Thymus (tissue), 14 donors: ENCODE measurements around the gene PRSS48. TPM values are rescaled to one million over a fixed set of nuclear protein-coding genes. Genes with fewer than 3 reads are reported as not detected.
"Not testable (repeated sequence)": the region's sequence is repeated elsewhere in the genome, so short reads cannot be mapped to it uniquely, and the experiment has no call there.

Source experiments
- DNase-seq, 9 donors: peaks; one replicate each; pipeline ENCODE4 v3.0.0-alpha.2; 2013; ENCODE audit warnings: low spot score in 9 of 9, low read depth in 6 of 9, missing footprints in 1 of 9
- H3K27ac ChIP-seq, 2 donors: one replicate each; pipeline ENCODE4 v1.5.1; 2013; ENCODE audit warnings: control low read depth in 1 of 2, low read depth in 1 of 2, low read length in 1 of 2, mild to moderate bottlenecking in 1 of 2, moderate library complexity in 1 of 2
- H3K27me3 ChIP-seq, 2 donors: one replicate each; pipeline ENCODE4 v1.5.1; 2013; ENCODE audit warnings: low read length in 1 of 2; ENCODE audit not compliant: control insufficient read depth in 2 of 2, insufficient read depth in 1 of 2
- H3K36me3 ChIP-seq, 2 donors: one replicate each; pipeline ENCODE4 v1.5.1; 2013; ENCODE audit warnings: low read length in 1 of 2, mild to moderate bottlenecking in 1 of 2, moderate library complexity in 1 of 2; ENCODE audit not compliant: control insufficient read depth in 2 of 2, insufficient read depth in 2 of 2
- H3K4me1 ChIP-seq, 2 donors: one replicate each; pipeline ENCODE4 v1.5.1; 2013; ENCODE audit warnings: low read length in 2 of 2; ENCODE audit not compliant: control insufficient read depth in 2 of 2, insufficient read depth in 2 of 2
- H3K4me3 ChIP-seq, 2 donors: one replicate each; pipeline ENCODE4 v1.5.1; 2013; ENCODE audit warnings: low read length in 2 of 2, control low read depth in 1 of 2, mild to moderate bottlenecking in 1 of 2
- H3K9me3 ChIP-seq, 2 donors: one replicate each; pipeline ENCODE4 v1.5.1; 2013; ENCODE audit warnings: low read length in 1 of 2, mild to moderate bottlenecking in 1 of 2; ENCODE audit not compliant: control insufficient read depth in 2 of 2, insufficient read depth in 1 of 2
- WGBS: extraction: QIAGEN DNeasy Blood & Tissue Kit; methylation state at CpG from one replicate; pipeline ENCODE4 v1.1.7; 2013; 5-methylcytosine and 5-hydroxymethylcytosine counted together
- long read RNA-seq, 10 donors: transcript quantifications; one replicate each; lab custom pipeline, GENCODE V29; 2026
- polyA plus RNA-seq: library from polyadenylated mRNA; stranded (reverse); fragments of 200-250 nt; gene quantifications from one replicate; pipeline ENCODE4 v1.2.3, GENCODE V29; 2013
- total RNA-seq: library from RNA; stranded (reverse); fragments of 120-200 nt; gene quantifications from one replicate; pipeline ENCODE4 v1.2.4, GENCODE V29; 2013
- donor health status: healthy.

The PRSS48 gene, protein sequence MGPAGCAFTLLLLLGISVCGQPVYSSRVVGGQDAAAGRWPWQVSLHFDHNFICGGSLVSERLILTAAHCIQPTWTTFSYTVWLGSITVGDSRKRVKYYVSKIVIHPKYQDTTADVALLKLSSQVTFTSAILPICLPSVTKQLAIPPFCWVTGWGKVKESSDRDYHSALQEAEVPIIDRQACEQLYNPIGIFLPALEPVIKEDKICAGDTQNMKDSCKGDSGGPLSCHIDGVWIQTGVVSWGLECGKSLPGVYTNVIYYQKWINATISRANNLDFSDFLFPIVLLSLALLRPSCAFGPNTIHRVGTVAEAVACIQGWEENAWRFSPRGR
- total RNA-seq (not detected), polyA plus RNA-seq (0.07 TPM)
- long read RNA-seq, donor 1: 0 reads
- long read RNA-seq, donor 2: 0 reads
- long read RNA-seq, donor 3: 0 reads
- long read RNA-seq, donor 4: 0 reads
- long read RNA-seq, donor 5: 0 reads
- long read RNA-seq, donor 6: 0 reads
- long read RNA-seq, donor 7: 0 reads
- long read RNA-seq, donor 8: 0 reads
- long read RNA-seq, donor 9: 0 reads
- long read RNA-seq, donor 10: 0 reads

DNA sequence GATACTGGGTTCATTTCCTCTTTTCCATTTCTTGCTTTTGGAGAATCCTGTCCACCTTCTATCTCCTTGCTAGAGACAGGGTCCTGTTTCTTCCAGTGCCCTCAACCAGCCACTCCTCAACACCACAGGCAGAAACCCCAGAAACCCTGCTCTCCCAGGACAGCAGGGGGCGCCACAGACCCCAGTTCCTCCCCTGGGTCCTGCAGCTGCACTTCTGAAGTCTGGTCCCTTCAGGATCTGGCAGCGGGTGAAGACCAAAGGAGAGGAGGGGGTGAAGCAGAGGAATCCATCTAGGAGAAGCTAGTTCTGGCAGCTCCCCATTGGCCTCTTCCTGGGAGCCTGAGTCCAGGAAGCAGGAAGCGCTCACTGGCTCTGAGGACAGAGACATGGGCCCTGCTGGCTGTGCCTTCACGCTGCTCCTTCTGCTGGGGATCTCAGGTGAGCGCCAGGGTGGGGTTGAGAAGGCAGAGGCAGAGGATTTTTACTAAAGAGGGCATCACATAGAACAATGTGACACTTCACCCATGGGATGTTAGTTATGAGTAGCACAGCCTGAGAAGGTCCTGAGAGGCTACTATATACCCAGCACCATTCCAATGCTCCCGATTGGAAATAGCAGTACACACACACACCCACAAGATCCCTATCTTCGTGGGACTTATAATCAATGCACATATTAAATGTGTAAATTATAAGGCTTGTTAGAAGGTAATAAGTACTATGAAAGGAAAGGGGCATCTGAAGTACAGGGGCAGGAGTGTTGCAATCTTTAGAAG, at the start of gene PRSS48:
PRSS48 (plus strand) TSS at position 375 of the 776 bp plus-strand sequence; CDS start at position 387, 12 bp downstream.
- Histone ChIP-seq H3K9me3 (no peaks in the 10 kb centered on the region), H3K4me1 (no peaks in the 10 kb centered on the region), H3K36me3 (no peaks in the 10 kb centered on the region), H3K27ac (no peak within 1 kb of the TSS), H3K4me3 (no peak within 1 kb of the TSS), H3K27me3 (no peaks in the 10 kb centered on the region)
- 80% methylated on average over 7 of the region's 7 CpGs for WGBS
- peak in 8 of 9 donors; percentile 8 to 63 (median 32) for DNase-seq

DNA sequence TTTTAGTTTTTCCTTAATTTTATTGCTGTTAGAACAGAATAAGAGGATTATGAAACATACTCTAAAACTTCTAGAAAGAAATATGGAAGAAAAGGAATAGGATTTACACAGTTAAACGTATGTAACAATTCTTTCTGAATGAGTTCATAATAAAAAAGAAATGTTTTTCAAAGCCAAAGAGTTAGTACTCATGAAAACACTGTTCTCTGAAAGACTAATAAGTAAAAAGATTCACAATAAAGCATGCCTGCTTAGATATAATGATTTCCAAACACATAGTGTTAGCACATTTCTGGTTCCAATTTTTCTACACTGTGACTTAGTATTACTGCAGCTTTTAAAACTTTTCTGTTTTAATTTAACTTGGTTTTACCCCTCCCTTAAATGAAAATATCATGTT, 49.8 kb upstream of the PRSS48 start:
- no peaks in the 10 kb centered on the region for H3K36me3 ChIP-seq
- no peak for DNase-seq
- H3K9me3 ChIP-seq: no peaks in the 10 kb centered on the region
- H3K27me3 ChIP-seq: no peaks in the 10 kb centered on the region
- no peaks in the 10 kb centered on the region for H3K4me1 ChIP-seq
- 92% methylated on average over 1 of the region's 1 CpG for WGBS
- no peak overlapping the region for H3K4me3 ChIP-seq
- H3K27ac ChIP-seq: no peak overlapping the region

DNA sequence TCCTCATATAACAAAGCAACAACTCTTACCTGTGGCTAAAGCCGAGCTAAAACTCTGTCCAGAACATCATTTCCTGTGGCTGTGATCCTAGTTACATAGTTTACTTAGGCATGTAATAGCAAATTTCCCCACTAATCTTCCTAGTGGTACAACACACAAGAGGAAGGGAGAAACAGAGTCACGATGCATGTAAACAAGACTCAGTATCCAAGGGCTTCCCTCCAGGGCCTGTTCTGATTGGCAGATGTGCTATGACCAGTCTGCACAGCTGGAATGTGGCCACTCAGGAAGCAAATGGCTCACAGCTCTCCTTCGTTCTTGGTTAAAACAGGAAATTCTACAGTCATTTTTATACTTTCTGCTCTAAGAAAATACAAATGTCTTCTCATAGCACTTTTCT, 49.2 kb upstream of the PRSS48 start:
- H3K27ac ChIP-seq: no peak overlapping the region
- 62% methylated on average over 3 of the region's 3 CpGs for WGBS
- no peak overlapping the region for H3K4me3 ChIP-seq
- DNase-seq: no peak
- H3K36me3 ChIP-seq: no peaks in the 10 kb centered on the region
- H3K4me1 ChIP-seq: no peaks in the 10 kb centered on the region
- no peaks in the 10 kb centered on the region for H3K27me3 ChIP-seq
- H3K9me3 ChIP-seq: no peaks in the 10 kb centered on the region

DNA sequence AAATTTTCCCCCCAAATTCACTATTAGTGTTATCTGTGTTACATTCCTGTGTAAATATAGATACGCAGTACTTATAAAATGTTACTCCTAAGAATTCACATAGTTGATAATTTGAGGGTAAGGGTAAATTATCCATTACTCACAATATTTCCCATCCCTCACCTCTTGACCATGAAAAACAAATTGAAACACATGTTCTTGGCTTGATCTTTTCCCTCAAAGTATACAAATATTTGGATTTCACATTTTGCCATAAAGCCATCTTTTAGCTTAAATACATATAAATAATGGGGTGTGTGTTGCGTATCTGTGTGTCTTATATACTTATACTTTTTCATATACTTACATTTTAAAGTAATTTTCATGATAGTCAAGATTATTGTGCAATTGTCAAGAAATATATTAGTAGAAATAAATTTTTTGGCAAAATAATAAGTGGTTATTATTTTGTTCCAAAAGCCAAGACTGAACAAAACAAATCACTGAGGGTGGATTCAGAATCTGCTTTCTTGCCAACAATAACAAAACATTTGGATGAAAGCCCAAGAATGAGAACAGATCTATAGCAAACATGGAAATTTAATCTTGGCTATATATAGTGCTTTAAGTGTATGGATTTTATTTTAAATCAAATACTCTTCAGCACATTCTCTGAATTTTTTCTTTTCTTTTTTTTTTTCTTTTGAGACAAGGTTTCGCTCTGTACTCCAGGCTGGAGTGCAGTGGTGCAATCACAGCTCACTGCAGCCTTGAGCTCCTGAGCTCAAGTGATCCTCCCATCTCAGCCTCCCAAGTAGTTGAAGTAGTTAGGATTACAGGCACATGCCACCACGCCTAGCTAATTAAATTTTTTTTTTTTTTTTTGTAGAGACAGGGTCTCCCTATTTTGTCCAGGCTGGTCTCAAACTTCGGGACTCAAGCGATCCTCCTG, 48.5 kb upstream of the PRSS48 start:
- no peak overlapping the region for H3K27ac ChIP-seq
- DNase-seq: no peak
- H3K9me3 ChIP-seq: no peaks in the 10 kb centered on the region
- 92% methylated on average over 6 of the region's 6 CpGs for WGBS
- no peak overlapping the region for H3K4me3 ChIP-seq
- no peaks in the 10 kb centered on the region for H3K4me1 ChIP-seq
- H3K27me3 ChIP-seq: no peaks in the 10 kb centered on the region
- no peaks in the 10 kb centered on the region for H3K36me3 ChIP-seq

DNA sequence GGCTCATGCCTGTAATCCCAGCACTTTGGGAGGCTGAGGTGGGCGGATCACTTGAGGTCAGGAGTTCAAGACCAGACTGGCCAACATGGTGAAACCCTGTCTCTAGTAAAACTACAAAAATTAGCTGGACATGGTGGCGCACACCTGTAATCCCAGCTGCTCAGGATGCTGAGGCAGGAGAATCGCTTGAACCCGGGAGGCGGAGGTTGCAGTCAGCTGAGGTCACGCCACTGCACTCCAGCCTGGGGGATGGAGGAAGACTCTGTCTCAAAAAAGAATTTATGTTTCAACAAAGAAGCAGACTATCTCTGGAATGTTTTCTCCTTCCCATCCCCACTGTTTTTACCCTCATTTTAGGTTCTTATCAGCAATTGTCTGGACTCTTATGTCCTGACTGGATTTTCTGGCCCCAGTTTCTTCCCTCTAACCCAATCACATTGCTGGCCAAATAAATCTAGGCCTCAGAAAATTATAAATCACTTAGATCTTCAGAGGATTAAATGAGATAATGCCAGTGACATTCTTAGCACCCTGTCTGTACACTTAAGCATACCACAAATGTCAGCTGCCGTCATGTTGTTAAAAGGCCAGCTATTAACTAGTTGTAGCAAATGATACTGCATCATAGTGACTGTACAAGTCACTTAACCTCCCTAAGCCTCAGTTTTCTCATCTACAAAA, 44.9 kb upstream of the PRSS48 start:
- H3K36me3 ChIP-seq: no peaks in the 10 kb centered on the region
- no peak for DNase-seq
- 98% methylated on average over 7 of the region's 7 CpGs for WGBS

DNA sequence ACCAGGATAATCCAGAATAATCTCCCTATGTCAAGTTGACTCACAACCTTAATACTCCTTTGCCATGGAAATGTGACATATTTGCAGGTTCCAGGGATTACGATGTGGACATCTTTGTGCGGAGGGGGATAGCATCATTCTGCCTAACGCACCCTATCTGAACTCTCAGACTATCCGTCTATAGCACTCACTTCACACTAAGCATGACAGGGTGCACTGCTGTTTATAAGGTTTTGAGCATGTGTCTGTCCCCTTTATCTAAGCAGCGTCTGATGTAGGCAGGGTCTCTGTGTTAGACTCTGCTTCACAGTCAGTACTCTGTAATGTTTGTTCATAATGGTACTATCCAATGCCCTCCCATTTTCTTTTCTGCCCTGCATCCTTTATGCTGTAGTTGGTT, 43.4 kb upstream of the PRSS48 start:
- Histone ChIP-seq H3K9me3 (peaks cover 0 to 10% of the 10 kb centered on the region in 2 donors), H3K4me3 (no peak overlapping the region), H3K27me3 (no peaks in the 10 kb centered on the region), H3K4me1 (no peaks in the 10 kb centered on the region), H3K36me3 (no peaks in the 10 kb centered on the region), H3K27ac (no peak overlapping the region)
- DNase-seq: no peak
- WGBS: 98% methylated on average over 5 of the region's 5 CpGs

More for the DNA sequence above, 44.9 kb upstream of the PRSS48 start:
- H3K9me3 ChIP-seq: peaks cover 0 to 10% of the 10 kb centered on the region in 2 donors
- no peaks in the 10 kb centered on the region for H3K27me3 ChIP-seq
- no peak overlapping the region for H3K4me3 ChIP-seq
- no peak overlapping the region for H3K27ac ChIP-seq
- H3K4me1 ChIP-seq: no peaks in the 10 kb centered on the region

DNA sequence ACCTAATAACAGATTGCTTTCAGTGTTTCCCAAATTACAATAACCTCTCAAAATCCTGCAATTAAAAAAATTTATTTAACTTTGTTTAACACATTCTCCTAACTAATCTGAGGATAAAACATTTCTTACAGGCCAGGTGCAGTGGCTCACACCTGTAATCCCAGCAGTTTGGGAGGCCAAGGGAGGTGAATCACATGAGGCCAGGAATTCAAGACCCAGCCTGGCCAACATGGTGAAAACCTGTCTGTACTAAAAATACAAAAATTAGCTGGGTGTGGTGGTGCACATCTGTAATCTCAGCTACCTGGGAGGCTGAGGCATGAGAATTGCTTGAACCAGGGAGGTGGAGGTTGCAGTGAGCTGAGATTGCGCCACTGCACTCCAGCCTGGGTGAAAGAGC, 41.6 kb upstream of the PRSS48 start:
- WGBS: 88% methylated on average over 1 of the region's 1 CpG
- DNase-seq: not testable (repeated sequence)

DNA sequence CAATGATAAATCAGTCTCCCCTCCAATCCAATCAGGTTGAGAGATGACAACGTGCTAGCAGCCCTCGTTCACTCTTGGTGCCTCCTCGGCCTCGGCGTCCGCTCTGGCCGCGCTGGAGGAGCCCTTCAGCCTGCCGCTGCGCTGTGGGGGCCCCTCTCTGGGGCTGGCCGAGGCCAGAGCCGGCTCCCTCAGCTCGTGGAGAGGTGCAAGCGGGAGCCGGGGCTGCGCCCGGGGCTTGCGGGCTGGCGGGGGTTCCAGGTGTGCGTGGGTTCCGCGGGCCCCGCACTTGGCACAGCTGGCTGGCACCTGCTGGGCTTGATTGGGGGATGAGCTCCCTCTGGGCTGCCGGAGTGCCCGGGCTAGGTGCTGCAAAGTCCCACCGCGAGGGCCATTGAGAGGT, 40.9 kb upstream of the PRSS48 start:
- Histone ChIP-seq H3K27ac (no peak overlapping the region), H3K27me3 (no peaks in the 10 kb centered on the region), H3K4me3 (no peak overlapping the region), H3K4me1 (no peaks in the 10 kb centered on the region), H3K9me3 (peaks cover 0 to 10% of the 10 kb centered on the region in 2 donors), H3K36me3 (no peaks in the 10 kb centered on the region)
- 98% methylated on average over 27 of the region's 27 CpGs for WGBS
- DNase-seq: no peak

More for the DNA sequence above, 41.6 kb upstream of the PRSS48 start:
- H3K9me3 ChIP-seq: peaks cover 0 to 10% of the 10 kb centered on the region in 2 donors
- H3K36me3 ChIP-seq, H3K4me3 ChIP-seq, H3K4me1 ChIP-seq, H3K27me3 ChIP-seq, H3K27ac ChIP-seq: not testable (repeated sequence)
